H1 (cell line): ENCODE data around the gene RNU6-9. TPM values are rescaled to one million over a fixed set of nuclear protein-coding genes. Genes with fewer than 3 reads are reported as not detected.

ENCODE experiments used
- CTCF ChIA-PET: fragments of 300-600 bp; sonication (Branson Sonifier 250); formaldehyde crosslinking; loops from one replicate; lab custom pipeline; 2021; ENCODE audit not compliant: partially characterized antibody; lab: Charles Lee
- POLR2A ChIA-PET: fragments of 300-600 bp; sonication (Branson Sonifier 250); formaldehyde crosslinking; loops from one replicate; lab custom pipeline; 2021; ENCODE audit warnings: inconsistent platforms; ENCODE audit not compliant: partially characterized antibody; lab: Charles Lee
- DNase-seq, 2 experiments: peaks; one replicate each; pipeline versions ENCODE4 v3.0.0 to v3.0.0-alpha.2; 2010 to 2022; ENCODE audit warnings: low spot score in 2 of 2, low read depth in 1 of 2, mixed read lengths in 1 of 2
- FAIRE-seq: peaks from 2 replicates; lab custom pipeline; 2011; peaks lifted over from hg19 to GRCh38; lab: Jason Lieb, UNC
- H2AFZ ChIP-seq: 2 replicates; pipeline ENCODE4 v1.8.1; 2012; ENCODE audit warnings: low read length, inconsistent platforms
- H2AK5ac ChIP-seq: 2 replicates; pipeline ENCODE4 v1.6.1; 2013; ENCODE audit warnings: low read depth, low read length
- H2BK120ac ChIP-seq: replicated peaks from 2 replicates; pipeline ENCODE3; 2013; ENCODE audit warnings: low read depth, low read length, inconsistent platforms
- H2BK12ac ChIP-seq: 2 replicates; pipeline ENCODE4 v1.6.1; 2013; ENCODE audit warnings: low read depth, low read length
- H2BK15ac ChIP-seq: 2 replicates; pipeline ENCODE4 v1.6.1; 2013; ENCODE audit warnings: low read length
- H2BK20ac ChIP-seq: 2 replicates; pipeline ENCODE4 v1.6.1; 2013; ENCODE audit warnings: low read length
- H2BK5ac ChIP-seq: 2 replicates; pipeline ENCODE4 v1.6.1; 2013; ENCODE audit warnings: low read depth, low read length
- H3K14ac ChIP-seq: 2 replicates; pipeline ENCODE4 v1.6.1; 2013; ENCODE audit warnings: inconsistent platforms; ENCODE audit not compliant: insufficient read length
- H3K18ac ChIP-seq: 2 replicates; pipeline ENCODE4 v1.6.1; 2013; ENCODE audit warnings: low read length; ENCODE audit errors: extremely low read depth
- H3K23ac ChIP-seq: 2 replicates; pipeline ENCODE4 v1.6.1; 2013; ENCODE audit warnings: inconsistent platforms; ENCODE audit not compliant: insufficient read length
- H3K23me2 ChIP-seq: 2 replicates; pipeline ENCODE4 v1.6.1; 2013; ENCODE audit warnings: low read depth, low read length
- H3K27ac ChIP-seq: 2 replicates; pipeline ENCODE4 v1.6.1; 2011; ENCODE audit warnings: low read depth, low read length, inconsistent platforms
- H3K27me3 ChIP-seq, 4 experiments: replicated peaks in 1 of 4; 1 replicate in 1 of 4; 2 replicates in 3 of 4; pipeline versions ENCODE4 v1.6.1 to v1.8.1; 2011 to 2013; ENCODE audit warnings: low read length in 3 of 4, mild to moderate bottlenecking in 3 of 4, inconsistent platforms in 2 of 4, mixed read lengths in 2 of 4, moderate library complexity in 1 of 4; ENCODE audit not compliant: control insufficient read depth in 3 of 4, insufficient read depth in 3 of 4; ENCODE audit errors: extremely low read depth in 1 of 4
- H3K36me3 ChIP-seq, 4 experiments: 2 replicates each; pipeline versions ENCODE4 v1.6.1 to v1.8.1; 2011 to 2013; ENCODE audit warnings: mild to moderate bottlenecking in 4 of 4, low read length in 3 of 4, moderate library complexity in 2 of 4, control low read depth in 1 of 4, inconsistent platforms in 1 of 4; ENCODE audit not compliant: insufficient read depth in 4 of 4, control insufficient read depth in 2 of 4
- H3K4ac ChIP-seq: replicated peaks from 2 replicates; pipeline ENCODE3; 2013; ENCODE audit warnings: low read length, low read depth, mixed read lengths, inconsistent platforms; ENCODE audit not compliant: insufficient read length
- H3K4me1 ChIP-seq, 4 experiments: replicated peaks in 1 of 4; 1 replicate in 1 of 4; 2 replicates in 3 of 4; pipeline versions ENCODE4 v1.6.1 to v1.8.1; 2011 to 2013; ENCODE audit warnings: low read length in 3 of 4, inconsistent platforms in 2 of 4, mixed read lengths in 1 of 4; ENCODE audit not compliant: insufficient read depth in 4 of 4, control insufficient read depth in 3 of 4
- H3K4me2 ChIP-seq, 2 experiments: 2 replicates each; pipeline versions ENCODE4 v1.6.1 to v1.8.1; 2011 to 2013; ENCODE audit warnings: low read depth in 2 of 2, low read length in 2 of 2, control low read depth in 1 of 2, inconsistent platforms in 1 of 2, mild to moderate bottlenecking in 1 of 2; ENCODE audit not compliant: insufficient read depth in 1 of 2
- H3K4me3 ChIP-seq, 4 experiments: fragments of 200-600, 300-600 bp in 1 of 4; sonication (generic), shearing (Covaris generic), sonication (Bioruptor Twin) in 1 of 4; 2 replicates each; pipeline versions ENCODE4 v1.5.1 to v1.8.1; 2011 to 2016; ENCODE audit warnings: low read length in 4 of 4, low read depth in 3 of 4, control low read depth in 2 of 4, inconsistent platforms in 2 of 4, mild to moderate bottlenecking in 2 of 4, mixed read lengths in 1 of 4, moderate library complexity in 1 of 4; ENCODE audit not compliant: insufficient read depth in 2 of 4; ENCODE audit errors: extremely low read depth in 1 of 4
- H3K56ac ChIP-seq: replicated peaks from 2 replicates; pipeline ENCODE3; 2013; ENCODE audit warnings: low read depth, mild to moderate bottlenecking, mixed read lengths, low read length, inconsistent platforms; ENCODE audit not compliant: insufficient read length
- H3K79me1 ChIP-seq: 2 replicates; pipeline ENCODE4 v1.6.1; 2013; ENCODE audit warnings: low read depth, low read length, control low read depth
- H3K79me2 ChIP-seq, 2 experiments: 2 replicates each; pipeline versions ENCODE4 v1.6.1 to v1.8.1; 2012 to 2013; ENCODE audit warnings: low read length in 2 of 2, mild to moderate bottlenecking in 2 of 2, inconsistent platforms in 1 of 2; ENCODE audit not compliant: insufficient read depth in 2 of 2, control insufficient read depth in 1 of 2
- H3K9ac ChIP-seq, 4 experiments: replicated peaks in 1 of 4; 1 replicate in 1 of 4; 2 replicates in 3 of 4; pipeline versions ENCODE4 v1.6.1 to v1.8.1; 2011 to 2013; ENCODE audit warnings: low read depth in 3 of 4, low read length in 3 of 4, control low read depth in 2 of 4, mild to moderate bottlenecking in 2 of 4, moderate library complexity in 2 of 4, inconsistent platforms in 1 of 4; ENCODE audit errors: extremely low read depth in 1 of 4
- H3K9me3 ChIP-seq, 2 experiments: 2 replicates each; pipeline versions ENCODE4 v1.6.1 to v1.8.1; 2012 to 2013; ENCODE audit warnings: mild to moderate bottlenecking in 2 of 2, moderate library complexity in 2 of 2, control low read depth in 1 of 2, inconsistent platforms in 1 of 2, low read depth in 1 of 2, low read length in 1 of 2, mixed read lengths in 1 of 2; ENCODE audit not compliant: insufficient read depth in 2 of 2
- H4K20me1 ChIP-seq, 2 experiments: replicated peaks in 1 of 2; 2 replicates each; pipeline versions ENCODE3 to v1.8.1; 2011 to 2013; ENCODE audit warnings: inconsistent platforms in 2 of 2, low read length in 2 of 2, mild to moderate bottlenecking in 1 of 2; ENCODE audit not compliant: insufficient read depth in 2 of 2, control insufficient read depth in 1 of 2
- H4K5ac ChIP-seq: 2 replicates; pipeline ENCODE4 v1.6.1; 2013; ENCODE audit warnings: low read length, low read depth, mixed read lengths, inconsistent platforms; ENCODE audit not compliant: insufficient read length
- H4K8ac ChIP-seq: 2 replicates; pipeline ENCODE4 v1.8.0; 2013; ENCODE audit warnings: mild to moderate bottlenecking, moderate library complexity, low read length, inconsistent platforms; ENCODE audit not compliant: insufficient read depth; ENCODE audit errors: extremely low read depth
- H4K91ac ChIP-seq: replicated peaks from 2 replicates; pipeline ENCODE3; 2013; ENCODE audit warnings: low read length, mixed read lengths, inconsistent platforms; ENCODE audit not compliant: insufficient read length
- CREB1 ChIP-seq: IDR thresholded peaks from 2 replicates; pipeline ENCODE4 v1.6.1; 2012; ENCODE audit warnings: inconsistent platforms
- EGR1 ChIP-seq: IDR thresholded peaks from 2 replicates; pipeline ENCODE4 v1.6.1; 2011; ENCODE audit warnings: low read depth, low read length, borderline replicate concordance
- EZH2 ChIP-seq: fragments of 200-600 bp; sonication (generic); IDR thresholded peaks from 2 replicates; pipeline ENCODE4 v1.7.1; 2012; ENCODE audit warnings: low read depth, mild to moderate bottlenecking, moderate library complexity, low read length, inconsistent platforms; ENCODE audit not compliant: severe bottlenecking
- NRF1 ChIP-seq: IDR thresholded peaks from 2 replicates; pipeline ENCODE4 v1.6.1; 2011; ENCODE audit warnings: mild to moderate bottlenecking, low read depth, low read length, improper control_type of control experiment
- RXRA ChIP-seq: IDR thresholded peaks from 2 replicates; pipeline ENCODE4 v1.6.1; 2011; ENCODE audit warnings: low read depth, mild to moderate bottlenecking, low read length, moderate library complexity; ENCODE audit not compliant: insufficient read depth
- SIRT6 ChIP-seq: IDR thresholded peaks from one replicate; pipeline ENCODE4 v1.7.1; 2012; ENCODE audit warnings: low read length, inconsistent platforms
- SIX5 ChIP-seq: IDR thresholded peaks from 2 replicates; pipeline ENCODE4 v1.6.1; 2011; ENCODE audit warnings: mild to moderate bottlenecking, low read depth, low read length
- WGBS, 2 experiments: shearing (Covaris generic) in 1 of 2; methylation state at CpG; one replicate each; pipeline versions ENCODE4 v1.1.6 to v1.1.7; 2013 to 2015; ENCODE audit warnings: low lambda C conversion rate in 2 of 2, mixed read lengths in 2 of 2, inconsistent platforms in 1 of 2, low coverage in 1 of 2, missing lambda C conversion rate in 1 of 2; ENCODE audit not compliant: insufficient replicate concordance in 2 of 2, insufficient coverage in 1 of 2, insufficient read length in 1 of 2; ENCODE audit errors: extremely low coverage in 1 of 2, missing lambda C conversion rate in 1 of 2; 5-methylcytosine and 5-hydroxymethylcytosine counted together
- polyA plus RNA-seq, 7 experiments: library from polyadenylated mRNA; depleted of rRNA in 3 of 7; stranded (reverse) in 5 of 7; unstranded in 2 of 7; fragments of >200 nt in 5 of 7; fragments of 200-250 nt in 2 of 7; gene quantifications; 1 replicate in 5 of 7; 2 replicates in 1 of 7; 4 replicates in 1 of 7; pipeline versions ENCODE4 v1.2.1 to v1.2.3, GENCODE V29; 2011 to 2013; ENCODE audit warnings: missing spikeins in 2 of 7, mixed read lengths in 2 of 7
- total RNA-seq: library from RNA; stranded (reverse); fragmentation: NEBNext Ultra II Directional; extraction: Animal tissue kit (Norgen Biotek cat#: 25700); gene quantifications from 2 replicates; pipeline ENCODE4 v1.2.1, GENCODE V29; 2021

Gene RNU6-9
- total and polyA plus RNA-seq, 2 of the 8 experiments (the other 6 are each of a cell fraction or from before 2014, with no cell fraction given): not detected

DNA sequence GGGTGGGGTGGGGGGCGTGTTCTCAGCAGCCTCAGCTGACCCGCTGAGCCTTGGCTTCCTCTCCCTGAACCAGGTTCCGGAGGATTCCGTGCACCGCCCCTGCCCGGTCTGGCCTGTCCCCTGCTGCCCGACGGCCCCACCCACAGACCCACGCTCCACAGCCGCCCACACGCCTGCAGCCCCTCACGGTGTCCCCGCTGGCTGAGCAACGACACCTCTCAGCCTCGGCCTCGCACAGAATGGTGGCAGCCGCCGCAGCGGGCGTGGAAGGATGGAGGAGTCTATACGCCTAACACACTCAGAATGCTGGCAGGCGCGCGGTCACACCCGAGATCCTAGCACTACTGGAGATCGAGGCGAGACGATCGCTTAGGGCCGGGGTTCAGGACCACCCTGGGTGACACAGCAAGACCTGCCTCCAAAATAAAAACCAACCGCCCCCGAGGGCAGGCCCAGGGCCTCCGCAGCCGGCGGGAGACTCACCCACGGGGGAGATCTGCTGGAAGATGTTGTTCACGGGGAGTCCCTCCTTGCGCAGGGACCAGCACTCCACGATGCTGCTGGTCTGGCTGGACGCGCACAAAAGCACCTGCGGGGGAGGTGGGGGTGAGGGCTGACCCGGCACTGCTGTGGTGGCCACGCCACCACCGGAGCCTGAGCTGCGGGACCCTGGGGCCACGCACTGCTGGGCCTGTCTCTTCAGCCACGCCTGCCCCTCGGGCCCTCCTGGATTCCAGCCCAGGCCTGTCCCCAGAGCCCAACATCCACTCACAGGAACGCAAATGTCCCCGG is 8.7 kb upstream of the RNU6-9 start:
- no peak overlapping the region for H3K9ac ChIP-seq
- no peak overlapping the region for H3K18ac ChIP-seq
- no peak for TF ChIP-seq SIX5
- TF ChIP-seq EGR1: no peak
- no peak for TF ChIP-seq CREB1
- no peak for TF ChIP-seq EZH2
- TF ChIP-seq SIRT6: no peak
- no peak for TF ChIP-seq RXRA
- no peak for TF ChIP-seq NRF1
- no peak overlapping the region for H4K91ac ChIP-seq
- no peak overlapping the region for H2BK120ac ChIP-seq
- 91% methylated on average over 41 of the region's 51 CpGs; no CpG with 5 or more reads in 1 of the 2 experiments for WGBS, 2 experiments
- H3K14ac ChIP-seq: no peak overlapping the region
- H2AK5ac ChIP-seq: no peak overlapping the region
- no peaks in the 10 kb centered on the region for H3K27me3 ChIP-seq
- CTCF ChIA-PET: no interaction called here
- no peak overlapping the region for H2BK20ac ChIP-seq
- H4K5ac ChIP-seq: no peak overlapping the region
- H3K23ac ChIP-seq: no peak overlapping the region
- H4K20me1 ChIP-seq: peaks cover 5 to 10% of the 10 kb centered on the region in 2 experiments
- no peaks in the 10 kb centered on the region for H3K23me2 ChIP-seq
- H3K4me3 ChIP-seq: no peak overlapping the region
- no peaks in the 10 kb centered on the region for H3K4me1 ChIP-seq
- H2BK12ac ChIP-seq: no peak overlapping the region
- no peak overlapping the region for H2BK15ac ChIP-seq
- no peak overlapping the region for H3K56ac ChIP-seq
- H2AFZ ChIP-seq: no peak overlapping the region
- no peaks in the 10 kb centered on the region for H3K9me3 ChIP-seq
- no peak for DNase-seq
- H3K79me1 ChIP-seq: no peaks in the 10 kb centered on the region
- H3K4me2 ChIP-seq: no peak overlapping the region
- no peak overlapping the region for H4K8ac ChIP-seq
- no peaks in the 10 kb centered on the region for H3K79me2 ChIP-seq
- no peak for FAIRE-seq
- H3K27ac ChIP-seq: no peak overlapping the region
- no peak overlapping the region for H2BK5ac ChIP-seq
- POLR2A ChIA-PET: no interaction called here
- peaks cover 0 to 27% (median 8%) of the 10 kb centered on the region in 4 experiments; a peak in 4 of 8 replicates for H3K36me3 ChIP-seq
- no peak overlapping the region for H3K4ac ChIP-seq
